ENCODE results near the gene TNIP2. TPM values are rescaled to one million over a fixed set of nuclear protein-coding genes. Genes with fewer than 3 reads are reported as not detected.
A peak's percentile ranks its signal among the peaks of the same experiment; 100 is the strongest.

TNIP2 gene
- total and polyA plus RNA-seq, 2 donors (not counting 3 experiments of a cell fraction or from before 2014, with no cell fraction given), result 37.7 to 52.1 TPM

- Histone ChIP-seq H4K20me1 (replicated peaks; ENCODE audit: control insufficient read depth, extremely low read depth, insufficient read depth, low read length) (no peaks in the 10 kb centered on the region), H3K9me1 (replicated peaks; ENCODE audit: control insufficient read depth, extremely low read depth, insufficient read depth, low read length) (no peaks in the 10 kb centered on the region), H3K4me3 (replicated peaks in 1 of 3; ENCODE audit: insufficient read depth in 1 of 3, low read depth in 1 of 3, low read length in 3 of 3) (no peak overlapping the region), H3K4me2 (ENCODE audit: insufficient read depth, low read length) (no peak overlapping the region), H3K4me1 (ENCODE audit: control insufficient read depth, extremely low read depth, insufficient read depth, low read length) (peaks cover 20% of the 10 kb centered on the region), H3K27ac (ENCODE audit: insufficient read depth, low read depth, low read length) (peak overlapping the region; percentile 77), H3K9me3 (replicated peaks; ENCODE audit: control insufficient read depth, insufficient read depth, low read length) (no peaks in the 10 kb centered on the region), H3K36me3 (ENCODE audit: control insufficient read depth in 2 of 2, extremely low read depth in 1 of 2, insufficient read depth in 2 of 2, low read length in 2 of 2) (peaks cover 7 to 46% of the 10 kb centered on the region in 2 experiments), H2AFZ (ENCODE audit: low read depth, low read length) (no peak overlapping the region), H3K27me3 (ENCODE audit: control insufficient read depth in 2 of 2, insufficient read depth in 2 of 2, low read length in 2 of 2) (no peaks in the 10 kb centered on the region), H3K79me2 (ENCODE audit: control insufficient read depth, insufficient read depth, low read length) (peaks cover 6% of the 10 kb centered on the region), H3K9ac (replicated peaks; ENCODE audit: extremely low read depth, insufficient read depth, low read length) (peak overlapping the region; percentile 30)
- DNase-seq (ENCODE audit: low read depth, low spot score), result no peak
- no TSS peak for BruUV-seq (replicated peaks)
- dilution Hi-C loops (cut with MboI; ENCODE audit: extremely low pct_ligation_motif_present, low sequenced_read_pairs) (no loop called here), intact Hi-C loops (cut with micrococcal nuclease) (no loop called here)
- no peak for FAIRE-seq
- ChIA-PET CTCF (interaction anchor here (1.1 kb wide), 1 partner anchor 10 kb away, joined by 4 read pairs; the partner anchor contains the start of gene TNIP2), POLR2A (no interaction called here)
- no peak for TF ChIP-seq EZH2 (IDR thresholded peaks at IDR 0.05; ENCODE audit: borderline replicate concordance, low read depth, low read length, severe bottlenecking)
- TF ChIP-seq CTCF (IDR thresholded peaks at IDR 0.05; ENCODE audit: extremely low read depth in 1 of 2, insufficient read depth in 1 of 2, low read depth in 1 of 2, low read length in 2 of 2), result no peak
- TF ChIP-seq POLR2A (IDR thresholded peaks at IDR 0.05; ENCODE audit: low read depth, low read length), result no peak
- TF ChIP-seq POLR2AphosphoS5 (IDR thresholded peaks at IDR 0.05; ENCODE audit: insufficient read depth, low read depth, low read length), result no peak
- no peak for TF ChIP-seq FOS (IDR thresholded peaks at IDR 0.05; ENCODE audit: borderline replicate concordance, insufficient read depth, low read length)
- no peak for TF ChIP-seq JUN (IDR thresholded peaks at IDR 0.05; ENCODE audit: borderline replicate concordance, insufficient read depth, insufficient read length, low read depth)
- TF ChIP-seq, protein P1, sequence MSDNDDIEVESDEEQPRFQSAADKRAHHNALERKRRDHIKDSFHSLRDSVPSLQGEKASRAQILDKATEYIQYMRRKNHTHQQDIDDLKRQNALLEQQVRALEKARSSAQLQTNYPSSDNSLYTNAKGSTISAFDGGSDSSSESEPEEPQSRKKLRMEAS (IDR thresholded peaks at IDR 0.05; ENCODE audit: insufficient read depth, insufficient read length), result no peak
- no peak for TF ChIP-seq GATA2 (IDR thresholded peaks at IDR 0.05; ENCODE audit: insufficient read depth, insufficient read length, low read depth, low read length)
- TF ChIP-seq MYC (IDR thresholded peaks at IDR 0.05; ENCODE audit: low read depth, low read length), result no peak
These were observed 10.6 kb downstream of the TNIP2 start for GRCh38 chr4:2745516-2745915.

Data from endothelial cell of umbilical vein (primary cell).